HepG2 (cell line): Measurements from ENCODE around the gene MRFAP1. TPM values are rescaled to one million over a fixed set of nuclear protein-coding genes. Genes with fewer than 3 reads are reported as not detected.
A peak's percentile ranks its signal among the peaks of the same experiment; 100 is the strongest.

ENCODE experiments used
- CHCHD3 ChIP-seq: sonication (generic); formaldehyde crosslinking; IDR thresholded peaks from 2 replicates; pipeline ENCODE4 v1.8.0; 2022; ENCODE audit warnings: mild to moderate bottlenecking, missing genetic modification reagents, moderate library complexity
- FOXK1 ChIP-seq: sonication (generic); formaldehyde crosslinking; IDR thresholded peaks from 2 replicates; pipeline ENCODE4 v1.4.0; 2020; ENCODE audit warnings: low read depth, missing genetic modification reagents, borderline replicate concordance
- GMEB1 ChIP-seq: sonication (generic); formaldehyde crosslinking; IDR thresholded peaks from 2 replicates; pipeline ENCODE4 v1.5.1; 2020; ENCODE audit warnings: missing genetic modification reagents, mild to moderate bottlenecking, borderline replicate concordance
- HIC2 ChIP-seq: sonication (generic); formaldehyde crosslinking; IDR thresholded peaks from 2 replicates; pipeline ENCODE4 v1.9.0; 2022; ENCODE audit warnings: low read depth, missing genetic modification reagents
- IRF9 ChIP-seq: sonication (generic); formaldehyde crosslinking; IDR thresholded peaks from 2 replicates; pipeline ENCODE4 v1.8.0; 2022; ENCODE audit warnings: missing genetic modification reagents, mild to moderate bottlenecking, borderline replicate concordance
- KAT2B ChIP-seq: fragments of 150-350 bp; IDR thresholded peaks from 2 replicates; pipeline ENCODE4 v1.6.1; 2014; ENCODE audit warnings: low read depth, low read length, borderline replicate concordance
- MNT ChIP-seq: fragments of 450-650 bp; IDR thresholded peaks from 2 replicates; pipeline ENCODE4 v1.6.1; 2016
- NPAS2 ChIP-seq: sonication (generic); formaldehyde crosslinking; IDR thresholded peaks from 2 replicates; pipeline ENCODE4 v1.8.0; 2022; ENCODE audit warnings: mild to moderate bottlenecking, missing genetic modification reagents, borderline replicate concordance
- NR2C2 ChIP-seq: sonication (generic); formaldehyde crosslinking; IDR thresholded peaks from 2 replicates; pipeline ENCODE4 v1.4.0; 2020; ENCODE audit warnings: missing genetic modification reagents, mild to moderate bottlenecking, moderate library complexity, borderline replicate concordance
- STAG1 ChIP-seq: sonication (generic); formaldehyde crosslinking; IDR thresholded peaks from 2 replicates; pipeline ENCODE4 v1.4.0; 2020; ENCODE audit warnings: missing genetic modification reagents
- TFDP1 ChIP-seq: IDR thresholded peaks from 2 replicates; pipeline ENCODE4 v1.6.1; 2016; ENCODE audit warnings: missing compliant biosample characterization, missing genetic modification reagents, borderline replicate concordance
- ZBTB14 ChIP-seq: sonication (generic); formaldehyde crosslinking; IDR thresholded peaks from 2 replicates; pipeline ENCODE4 v1.4.0; 2020; ENCODE audit warnings: missing genetic modification reagents
- ZFP90 ChIP-seq: sonication (generic); formaldehyde crosslinking; IDR thresholded peaks from 2 replicates; pipeline ENCODE4 v1.8.0; 2022; ENCODE audit warnings: missing genetic modification reagents, mild to moderate bottlenecking, inconsistent platforms, borderline replicate concordance
- ZNF225 ChIP-seq: sonication (generic); formaldehyde crosslinking; IDR thresholded peaks from 2 replicates; pipeline ENCODE4 v1.4.0; 2020; ENCODE audit warnings: mild to moderate bottlenecking, missing genetic modification reagents
- ZNF557 ChIP-seq: sonication (generic); formaldehyde crosslinking; IDR thresholded peaks from 2 replicates; pipeline ENCODE4 v1.4.0; 2020; ENCODE audit warnings: missing genetic modification reagents
- polyA plus RNA-seq, 8 experiments: library from polyadenylated mRNA; depleted of rRNA in 3 of 8; stranded (reverse) in 7 of 8; unstranded in 1 of 8; fragments of >200 nt; fragmentation: Illumina TruSeq in 4 of 8; extraction: Trizol in 4 of 8; gene quantifications; 2 replicates each; pipeline versions ENCODE4 v1.2.1 to v1.2.3, GENCODE V29; 2011 to 2016; ENCODE audit warnings: low read depth in 4 of 8, missing spikeins in 1 of 8, mixed read lengths in 1 of 8; ENCODE audit not compliant: insufficient read depth in 1 of 8
- total RNA-seq, 5 experiments: library from RNA; depleted of rRNA; stranded (reverse); fragments of >200 nt; fragmentation: Illumina TruSeq; extraction: Trizol; gene quantifications; 2 replicates each; pipeline ENCODE4 v1.2.3, GENCODE V29; 2016; ENCODE audit warnings: low read depth in 1 of 5

Gene MRFAP1
- total and polyA plus RNA-seq, 2 of the 13 experiments (the other 11 are each of a cell fraction or from before 2014, with no cell fraction given) = 112 to 158 TPM

- TF ChIP-seq GMEB1 (peak; percentile 32; the same call in 1 of the 2 replicates), TFDP1 (CRISPR knock-in tag) (peak; percentile 40; the same call in 1 of the 2 replicates), FOXK1 (CRISPR knock-in tag) (no peak), ZBTB14 (CRISPR knock-in tag) (no peak), ZNF225 (CRISPR knock-in tag) (no peak), STAG1 (no peak), ZNF557 (CRISPR knock-in tag) (no peak), HIC2 (CRISPR knock-in tag) (no peak), IRF9 (CRISPR knock-in tag) (no peak), ZFP90 (no peak), CHCHD3 (CRISPR knock-in tag) (no peak), KAT2B (no peak), NPAS2 (CRISPR knock-in tag) (no peak), MNT (no peak), NR2C2 (0 out of 2 replicates have a peak, but pooled peaks have one; percentile 29)
Measured at GRCh38 chr4:6633091-6633906, 7.2 kb upstream of the MRFAP1 start (continued).
